ENCODE results near the gene TRMT1. TPM values are rescaled to one million over a fixed set of nuclear protein-coding genes. Genes with fewer than 3 reads are reported as not detected.

TRMT1 gene
- total and polyA plus RNA-seq, 7 donors, result 31.6 to 87.1 (median 42.3) TPM

DNA sequence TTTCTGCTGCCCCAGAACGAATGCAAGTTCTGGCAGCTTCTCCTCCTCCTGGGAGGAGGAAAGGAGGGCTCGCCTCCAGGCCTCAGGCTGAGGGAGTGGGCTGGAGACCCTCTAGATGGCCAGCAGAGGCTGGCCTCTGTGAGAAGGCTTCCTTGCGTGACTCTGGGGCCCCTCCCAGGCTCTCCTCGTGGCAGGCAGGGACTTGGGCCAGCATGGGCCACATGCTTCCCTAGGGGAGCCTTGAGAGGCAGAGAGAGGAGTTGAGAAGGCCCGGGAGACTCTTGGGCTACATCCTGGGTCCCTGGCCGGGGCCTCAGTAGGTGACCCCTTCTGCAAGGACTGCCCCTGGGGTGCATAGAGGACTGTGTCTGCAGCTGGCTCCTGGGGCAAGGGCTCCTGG lies 39.8 kb downstream of the TRMT1 start:
- WGBS, 3 donors, result 39 to 49% (median 45%) methylated on average over 6 of the region's 6 CpGs
- ATAC-seq, result peak in 1 of 4 donors; percentile 5
- TF ChIP-seq CTCF (IDR thresholded peaks at IDR 0.05), result no peak
- DNase-seq, result no peak
- Histone ChIP-seq H3K9me3 (no peaks in the 10 kb centered on the region), H3K4me1 (peaks cover 50% of the 10 kb centered on the region), H3K27ac (peak overlapping the region; percentile 71), H3K4me3 (no peak overlapping the region), H3K27me3 (ENCODE audit: insufficient read depth in 3 of 3, low read length in 2 of 3) (no peaks in the 10 kb centered on the region), H3K36me3 (ENCODE audit: insufficient read depth in 1 of 2, low read depth in 1 of 2) (peaks cover 0 to 52% of the 10 kb centered on the region in 2 donors)
- intact Hi-C loops (cut with DNase I), result no loop called here

DNA sequence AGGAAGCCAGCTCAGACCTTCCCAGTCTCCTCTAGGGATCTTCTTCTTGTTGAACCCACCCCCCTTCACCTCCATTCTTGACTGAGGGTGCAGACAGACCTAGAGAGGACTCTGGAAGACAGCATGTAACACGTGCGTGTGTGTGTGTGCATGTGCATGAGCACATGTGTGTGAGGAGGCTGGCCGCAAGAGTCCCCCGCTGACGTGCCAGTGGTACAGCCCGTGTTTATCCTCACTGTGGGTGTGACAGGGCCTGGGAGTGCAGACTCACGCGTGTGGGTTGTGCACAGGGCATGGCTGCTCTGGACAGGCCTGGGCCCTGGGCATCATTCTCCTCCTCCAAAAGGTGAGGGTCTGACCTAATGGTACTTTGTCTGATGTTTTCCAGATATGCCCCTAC lies 40.2 kb downstream of the TRMT1 start:
- intact Hi-C loops (cut with DNase I), result no loop called here
- H3K27me3 ChIP-seq (ENCODE audit: insufficient read depth in 3 of 3, low read length in 2 of 3), result no peaks in the 10 kb centered on the region
- 45 to 61% (median 50%) methylated on average over 8 of the region's 8 CpGs for WGBS, 3 donors
- H3K27ac ChIP-seq, result peak overlapping the region; percentile 71
- H3K9me3 ChIP-seq, result no peaks in the 10 kb centered on the region
- ATAC-seq, result no peak
- TF ChIP-seq CTCF (IDR thresholded peaks at IDR 0.05), result no peak
- H3K4me1 ChIP-seq, result peaks cover 54% of the 10 kb centered on the region
- no peak overlapping the region for H3K4me3 ChIP-seq
- DNase-seq, result no peak
- H3K36me3 ChIP-seq (ENCODE audit: insufficient read depth in 1 of 2, low read depth in 1 of 2), result peaks cover 0 to 48% of the 10 kb centered on the region in 2 donors

DNA sequence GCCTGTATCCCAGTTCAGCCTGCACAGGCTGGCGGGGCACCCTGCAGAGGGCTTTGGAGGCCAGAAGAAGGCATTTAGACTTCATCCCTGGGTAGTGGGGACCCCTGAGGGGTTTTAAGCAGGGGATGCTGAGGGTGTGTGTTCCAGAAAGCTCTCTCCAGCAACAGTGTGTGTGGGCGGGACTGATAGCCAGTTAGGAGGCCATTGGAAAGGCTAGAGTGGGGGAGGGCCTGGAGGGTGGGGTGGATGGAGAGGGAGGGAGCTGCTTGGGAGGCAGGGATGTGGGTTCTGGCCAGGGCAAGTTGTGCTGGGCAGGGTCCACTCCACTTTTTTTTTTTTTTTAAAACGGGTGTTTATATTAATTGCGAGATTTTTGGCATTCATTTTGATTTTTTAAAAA lies 42.2 kb downstream of the TRMT1 start:
- WGBS, 3 donors, result 62 to 76% (median 68%) methylated on average over 4 of the region's 4 CpGs
- Histone ChIP-seq H3K27me3 (ENCODE audit: insufficient read depth in 3 of 3, low read length in 2 of 3) (no peaks in the 10 kb centered on the region), H3K27ac (no peak overlapping the region), H3K36me3 (ENCODE audit: insufficient read depth in 1 of 2, low read depth in 1 of 2) (peaks cover 0 to 34% of the 10 kb centered on the region in 2 donors), H3K4me1 (peaks cover 69% of the 10 kb centered on the region), H3K9me3 (no peaks in the 10 kb centered on the region), H3K4me3 (no peak overlapping the region)
- DNase-seq, result no peak
- ATAC-seq, result no peak
- intact Hi-C loops (cut with DNase I), result no loop called here
- TF ChIP-seq CTCF (IDR thresholded peaks at IDR 0.05), result no peak

DNA sequence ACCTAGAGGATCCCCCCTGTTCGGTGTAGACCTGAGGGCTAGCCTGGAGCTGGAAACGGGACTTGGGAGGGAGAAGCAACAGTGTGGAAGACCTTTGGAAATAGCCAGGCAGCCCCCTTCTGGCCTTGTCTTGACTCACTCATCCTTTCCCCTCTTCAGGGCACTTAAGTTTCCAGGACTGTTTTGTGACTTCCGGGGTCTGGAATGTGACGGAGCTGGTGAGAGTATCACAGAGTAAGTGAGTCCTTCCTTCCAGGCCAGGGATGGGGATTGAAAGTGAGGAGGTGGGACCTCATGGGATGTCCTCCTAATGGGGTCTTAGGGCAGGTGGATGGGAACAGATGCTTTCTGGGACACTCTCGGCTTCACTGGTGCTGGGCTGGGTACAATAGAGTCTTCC lies 43.3 kb downstream of the TRMT1 start:
- H3K4me1 ChIP-seq, result peaks cover 69% of the 10 kb centered on the region
- peaks cover 0 to 34% of the 10 kb centered on the region in 2 donors for H3K36me3 ChIP-seq (ENCODE audit: insufficient read depth in 1 of 2, low read depth in 1 of 2)
- DNase-seq (no peak), ATAC-seq (no peak)
- no peak for TF ChIP-seq CTCF (IDR thresholded peaks at IDR 0.05)
- WGBS, 3 donors, result 82 to 87% (median 84%) methylated on average over 5 of the region's 5 CpGs
- H3K4me3 ChIP-seq, result no peak overlapping the region
- no peaks in the 10 kb centered on the region for H3K9me3 ChIP-seq
- no peaks in the 10 kb centered on the region for H3K27me3 ChIP-seq (ENCODE audit: insufficient read depth in 3 of 3, low read length in 2 of 3)
- H3K27ac ChIP-seq, result peak overlapping the region; percentile 90
- intact Hi-C loops (cut with DNase I), result no loop called here

- 58 to 72% (median 65%) methylated on average over 9 of the region's 9 CpGs for WGBS, 3 donors
- peaks cover 68% of the 10 kb centered on the region for H3K4me1 ChIP-seq
- H3K4me3 ChIP-seq, result no peak overlapping the region
- TF ChIP-seq CTCF (IDR thresholded peaks at IDR 0.05), result no peak
- no peaks in the 10 kb centered on the region for H3K27me3 ChIP-seq (ENCODE audit: insufficient read depth in 3 of 3, low read length in 2 of 3)
- H3K36me3 ChIP-seq (ENCODE audit: insufficient read depth in 1 of 2, low read depth in 1 of 2), result peaks cover 0 to 34% of the 10 kb centered on the region in 2 donors
- H3K27ac ChIP-seq, result peak overlapping the region; percentile 90
- intact Hi-C loops (cut with DNase I), result no loop called here
- no peaks in the 10 kb centered on the region for H3K9me3 ChIP-seq
- ATAC-seq (no peak), DNase-seq (no peak)
Observed at GRCh38 chr19:13072188-13072908, 44.2 kb downstream of the TRMT1 start.
